ENCODE results near the gene B3GNT9. TPM values are rescaled to one million over a fixed set of nuclear protein-coding genes. Genes with fewer than 3 reads are reported as not detected.

B3GNT9 gene
- total and polyA plus RNA-seq, 3 donors from 2014 or later: 18.0 to 24.6 (median 18.6) TPM

GRCh38 chr16:67161595-67162058, 10.8 kb upstream of the B3GNT9 start:
- Histone ChIP-seq H3K36me3 (ENCODE audit: low read depth, missing control alignments) (no peaks in the 10 kb centered on the region), H3K27ac (no peak overlapping the region), H3K9me3 (no peaks in the 10 kb centered on the region), H3K27me3 (no peaks in the 10 kb centered on the region), H3K4me3 (no peak overlapping the region), H3K4me1 (peaks cover 12% of the 10 kb centered on the region)
- intact Hi-C loops (cut with DNase I; ENCODE audit: low total_unique reads): no loop called here
- no peak for TF ChIP-seq POLR2A (IDR thresholded peaks at IDR 0.05)
- TF ChIP-seq CTCF (IDR thresholded peaks at IDR 0.05): no peak
- WGBS, 2 donors: 31 to 48% methylated on average over 23 to 25 of the region's 25 CpGs
- no peak for DNase-seq

- TF ChIP-seq CTCF (IDR thresholded peaks at IDR 0.05) (no peak), POLR2A (IDR thresholded peaks at IDR 0.05) (no peak)
- DNase-seq: peak; percentile 50
- Histone ChIP-seq H3K27ac (no peak overlapping the region), H3K9me3 (no peaks in the 10 kb centered on the region), H3K4me1 (peaks cover 16% of the 10 kb centered on the region), H3K27me3 (no peaks in the 10 kb centered on the region), H3K4me3 (peak overlapping the region; percentile 75 to 87), H3K36me3 (ENCODE audit: low read depth, missing control alignments) (no peaks in the 10 kb centered on the region)
- intact Hi-C loops (cut with DNase I; ENCODE audit: low total_unique reads): loop anchor here (5.0 kb wide), 1 partner anchor 182 kb away; no protein-coding TSS in a partner anchor
- WGBS, 2 donors: 7 to 11% methylated on average over 26 to 29 of the region's 34 CpGs
Measured at GRCh38 chr16:67158637-67159600, 8.1 kb upstream of the B3GNT9 start.

GRCh38 chr16:67157892-67158635, 7.3 kb upstream of the B3GNT9 start:
- H3K9me3 ChIP-seq: no peaks in the 10 kb centered on the region
- H3K36me3 ChIP-seq (ENCODE audit: low read depth, missing control alignments): no peaks in the 10 kb centered on the region
- H3K4me1 ChIP-seq: peaks cover 16% of the 10 kb centered on the region
- H3K27ac ChIP-seq: no peak overlapping the region
- WGBS, 2 donors: 78 to 83% methylated on average over 7 of the region's 7 CpGs
- no peaks in the 10 kb centered on the region for H3K27me3 ChIP-seq
- TF ChIP-seq POLR2A (IDR thresholded peaks at IDR 0.05) (no peak), CTCF (IDR thresholded peaks at IDR 0.05) (no peak)
- intact Hi-C loops (cut with DNase I; ENCODE audit: low total_unique reads): loop anchor here (5.0 kb wide), 1 partner anchor 181 kb away; no protein-coding TSS in a partner anchor
- H3K4me3 ChIP-seq: no peak overlapping the region
- DNase-seq: no peak

GRCh38 chr16:67157106-67157748, 6.4 kb upstream of the B3GNT9 start:
- no peaks in the 10 kb centered on the region for H3K27me3 ChIP-seq
- no peak overlapping the region for H3K4me3 ChIP-seq
- no peaks in the 10 kb centered on the region for H3K9me3 ChIP-seq
- no peaks in the 10 kb centered on the region for H3K36me3 ChIP-seq (ENCODE audit: low read depth, missing control alignments)
- no peak for DNase-seq
- intact Hi-C loops (cut with DNase I; ENCODE audit: low total_unique reads): loop anchor here (5.0 kb wide), 1 partner anchor 180 kb away; no protein-coding TSS in a partner anchor
- WGBS, 2 donors: 57 to 69% methylated on average over 7 of the region's 7 CpGs
- TF ChIP-seq POLR2A (IDR thresholded peaks at IDR 0.05): no peak
- no peak for TF ChIP-seq CTCF (IDR thresholded peaks at IDR 0.05)
- peaks cover 16% of the 10 kb centered on the region for H3K4me1 ChIP-seq
- no peak overlapping the region for H3K27ac ChIP-seq

All from testis (tissue), 3 donors.